SK-N-MC (cell line): ENCODE data around the gene ARG2.

Experiments
- EZH2 ChIP-seq: fragments of 200-600 bp; sonication (generic); IDR thresholded peaks from one replicate; pipeline ENCODE4 v1.6.1; 2017; ENCODE audit warnings: antibody characterized with exemption
- FOXP2 ChIP-seq: optimal IDR thresholded peaks from 2 replicates; pipeline ENCODE3; 2011; ENCODE audit warnings: mild to moderate bottlenecking, moderate library complexity; ENCODE audit not compliant: insufficient read depth; ENCODE audit errors: extremely low read length, control extremely low read depth
- POLR2AphosphoS5 ChIP-seq: IDR thresholded peaks from 2 replicates; pipeline ENCODE4 v1.6.1; 2012; ENCODE audit warnings: mild to moderate bottlenecking, low read depth, low read length, borderline replicate concordance

DNA sequence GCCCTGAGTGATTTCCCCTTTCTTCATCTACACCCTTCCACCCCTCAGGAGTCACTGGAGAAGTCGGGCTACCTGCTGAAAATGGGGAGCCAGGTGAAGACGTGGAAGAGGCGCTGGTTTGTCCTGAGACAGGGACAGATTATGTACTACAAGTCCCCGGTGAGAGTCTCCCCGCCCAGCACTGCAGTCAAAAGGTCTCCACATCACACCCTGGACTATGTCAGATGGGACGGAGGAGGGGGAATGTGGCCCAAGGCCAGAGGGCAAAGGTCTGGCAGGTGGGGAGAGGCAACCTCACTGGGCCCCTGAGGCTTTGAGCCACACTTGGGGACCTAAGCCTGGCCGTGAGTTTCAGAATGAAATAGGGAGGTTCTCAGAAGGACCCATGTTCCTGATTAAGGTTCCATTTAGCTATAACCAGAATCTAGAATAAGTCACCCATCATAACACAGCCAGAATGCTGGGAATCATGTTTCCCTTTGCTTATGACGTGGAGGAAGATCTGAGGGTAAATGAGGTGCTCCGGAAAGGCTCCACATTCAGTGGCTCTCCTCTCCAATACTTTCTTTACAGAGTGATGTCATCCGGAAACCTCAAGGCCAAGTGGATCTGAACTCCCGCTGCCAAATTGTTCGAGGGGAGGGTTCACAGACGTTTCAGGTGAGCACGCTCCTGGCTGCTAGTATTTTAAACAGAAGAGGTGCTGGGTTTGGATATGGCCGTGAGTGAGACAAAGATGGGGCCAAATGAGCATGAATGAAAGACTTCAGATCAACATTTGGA is 46.3 kb upstream of the ARG2 start:
- TF ChIP-seq EZH2 (no peak), POLR2AphosphoS5 (no peak), FOXP2 (no peak)
